Measurements from ENCODE around the gene RASGRF1.
"Not testable (repeated sequence)": the region's sequence is repeated elsewhere in the genome, so short reads cannot be mapped to it uniquely, and the experiment has no call there.

RASGRF1 gene

GRCh38 chr15:79121571-79121970 lies 31.0 kb upstream of the RASGRF1 start:
- POLR2A ChIA-PET = no interaction called here
- no peak for DNase-seq (ENCODE audit: extremely low spot score)
- TF ChIP-seq ZNF384 (IDR thresholded peaks at IDR 0.05) (no peak), FOXM1 (IDR thresholded peaks at IDR 0.05; ENCODE audit: borderline replicate concordance) (no peak), L3MBTL2 (conservative IDR thresholded peaks at IDR 0.05) (no peak), CTBP1 (IDR thresholded peaks at IDR 0.05; ENCODE audit: borderline replicate concordance) (no peak), FOXA1 (IDR thresholded peaks at IDR 0.05) (no peak), HDGF (IDR thresholded peaks at IDR 0.05; ENCODE audit: borderline replicate concordance) (no peak), BHLHE40 (IDR thresholded peaks at IDR 0.05; ENCODE audit: borderline replicate concordance) (no peak), LEF1 (IDR thresholded peaks at IDR 0.05; ENCODE audit: borderline replicate concordance) (no peak), PKNOX1 (IDR thresholded peaks at IDR 0.05) (no peak), TARDBP (IDR thresholded peaks at IDR 0.05) (no peak), ARNT (IDR thresholded peaks at IDR 0.05) (no peak), SP1 (IDR thresholded peaks at IDR 0.05) (no peak), SUZ12 (IDR thresholded peaks at IDR 0.05) (no peak), ELF4 (IDR thresholded peaks at IDR 0.05) (no peak), FOXK2 (IDR thresholded peaks at IDR 0.05) (no peak), NFRKB (IDR thresholded peaks at IDR 0.05) (no peak)

GRCh38 chr15:79117442-79118204 lies 27.0 kb upstream of the RASGRF1 start:
- POLR2A ChIA-PET = no interaction called here
- no peak for TF ChIP-seq HDGF (IDR thresholded peaks at IDR 0.05; ENCODE audit: borderline replicate concordance)
- peak; percentile 16; the same call in 1 of the 2 replicates for TF ChIP-seq PKNOX1 (IDR thresholded peaks at IDR 0.05)
- no peak for TF ChIP-seq FOXM1 (IDR thresholded peaks at IDR 0.05; ENCODE audit: borderline replicate concordance)
- no peak for DNase-seq (ENCODE audit: extremely low spot score)
- CTCF ChIA-PET = interaction anchor here (0.5 to 1.3 kb wide), 2 partner anchors 67 to 1131 kb away, joined by 3 to 8 read pairs; no protein-coding TSS in a partner anchor

More at GRCh38 chr15:79121571-79121970, 31.0 kb upstream of the RASGRF1 start:
- CTCF ChIA-PET = no interaction called here

GRCh38 chr15:79116771-79117170 lies 26.2 kb upstream of the RASGRF1 start:
- no peak for DNase-seq (ENCODE audit: extremely low spot score)
- ChIA-PET POLR2A (no interaction called here), CTCF (no interaction called here)
- TF ChIP-seq FOXM1 (IDR thresholded peaks at IDR 0.05; ENCODE audit: borderline replicate concordance) = no peak
- TF ChIP-seq CTBP1 (IDR thresholded peaks at IDR 0.05; ENCODE audit: borderline replicate concordance) = no peak
- TF ChIP-seq ELF4 (IDR thresholded peaks at IDR 0.05) = no peak
- no peak for TF ChIP-seq L3MBTL2 (conservative IDR thresholded peaks at IDR 0.05)
- no peak for TF ChIP-seq SUZ12 (IDR thresholded peaks at IDR 0.05)

- TF ChIP-seq TARDBP (IDR thresholded peaks at IDR 0.05) (no peak), ARNT (IDR thresholded peaks at IDR 0.05) (no peak), SUZ12 (IDR thresholded peaks at IDR 0.05) (no peak), BHLHE40 (IDR thresholded peaks at IDR 0.05; ENCODE audit: borderline replicate concordance) (no peak), FOXK2 (IDR thresholded peaks at IDR 0.05) (no peak)
- ChIA-PET CTCF (no interaction called here), POLR2A (no interaction called here)
- DNase-seq (ENCODE audit: extremely low spot score) = no peak
Measured at GRCh38 chr15:79115986-79116665, 25.5 kb upstream of the RASGRF1 start.

GRCh38 chr15:79113831-79114230 lies 23.3 kb upstream of the RASGRF1 start:
- POLR2A ChIA-PET = no interaction called here
- DNase-seq (ENCODE audit: extremely low spot score) = no peak
- CTCF ChIA-PET = no interaction called here
- no peak for TF ChIP-seq PKNOX1 (IDR thresholded peaks at IDR 0.05)
- no peak for TF ChIP-seq ELF4 (IDR thresholded peaks at IDR 0.05)
- no peak for TF ChIP-seq SP1 (IDR thresholded peaks at IDR 0.05)
- no peak for TF ChIP-seq CTBP1 (IDR thresholded peaks at IDR 0.05; ENCODE audit: borderline replicate concordance)
- no peak for TF ChIP-seq SUZ12 (IDR thresholded peaks at IDR 0.05)
- TF ChIP-seq HDGF (IDR thresholded peaks at IDR 0.05; ENCODE audit: borderline replicate concordance) = no peak
- no peak for TF ChIP-seq ZNF384 (IDR thresholded peaks at IDR 0.05)
- TF ChIP-seq FOXK2 (IDR thresholded peaks at IDR 0.05) = no peak
- no peak for TF ChIP-seq ARNT (IDR thresholded peaks at IDR 0.05)
- TF ChIP-seq L3MBTL2 (conservative IDR thresholded peaks at IDR 0.05) = no peak
- TF ChIP-seq BHLHE40 (IDR thresholded peaks at IDR 0.05; ENCODE audit: borderline replicate concordance) = no peak
- no peak for TF ChIP-seq NFRKB (IDR thresholded peaks at IDR 0.05)
- no peak for TF ChIP-seq LEF1 (IDR thresholded peaks at IDR 0.05; ENCODE audit: borderline replicate concordance)
- TF ChIP-seq FOXA1 (IDR thresholded peaks at IDR 0.05) = no peak
- no peak for TF ChIP-seq FOXM1 (IDR thresholded peaks at IDR 0.05; ENCODE audit: borderline replicate concordance)
- no peak for TF ChIP-seq TARDBP (IDR thresholded peaks at IDR 0.05)

GRCh38 chr15:79111404-79111803 lies 20.8 kb upstream of the RASGRF1 start:
- DNase-seq (ENCODE audit: extremely low spot score); POLR2A ChIA-PET: not testable (repeated sequence)
- CTCF ChIA-PET = interaction anchor here (0.6 kb wide), 2 partner anchors 64 to 739 kb away, joined by 3 read pairs; no protein-coding TSS in a partner anchor
